NCI-H128 (cell line): ENCODE data around the gene CEP120.
"Not testable (repeated sequence)": the region's sequence is repeated elsewhere in the genome, so short reads cannot be mapped to it uniquely, and the experiment has no call there.

Experiments used
- DNase-seq: peaks from one replicate; lab custom pipeline; 2025; ENCODE audit not compliant: unreplicated experiment; lab: John Stamatoyannopoulos, UW

CEP120 gene

DNA sequence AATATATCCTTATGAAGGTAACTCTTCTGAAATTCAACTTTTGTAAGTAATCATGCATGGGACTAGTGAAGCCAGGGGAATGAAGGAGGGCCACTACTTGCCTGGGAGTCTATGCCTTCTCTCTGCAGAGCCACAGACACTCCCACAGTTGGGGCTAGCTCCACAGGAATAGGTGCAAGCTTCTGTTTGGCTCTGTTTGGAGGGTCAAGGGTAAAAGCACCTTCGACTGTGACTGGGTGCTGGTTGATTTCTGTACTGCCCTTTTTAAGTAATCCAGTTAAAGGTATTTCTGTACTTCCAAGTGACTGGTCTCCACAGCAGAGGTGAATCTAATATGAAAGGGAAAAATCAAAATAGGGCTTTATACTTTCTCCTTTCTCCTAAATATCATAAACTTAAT, 32.2 kb downstream of the CEP120 start:
- DNase-seq: no peak

DNA sequence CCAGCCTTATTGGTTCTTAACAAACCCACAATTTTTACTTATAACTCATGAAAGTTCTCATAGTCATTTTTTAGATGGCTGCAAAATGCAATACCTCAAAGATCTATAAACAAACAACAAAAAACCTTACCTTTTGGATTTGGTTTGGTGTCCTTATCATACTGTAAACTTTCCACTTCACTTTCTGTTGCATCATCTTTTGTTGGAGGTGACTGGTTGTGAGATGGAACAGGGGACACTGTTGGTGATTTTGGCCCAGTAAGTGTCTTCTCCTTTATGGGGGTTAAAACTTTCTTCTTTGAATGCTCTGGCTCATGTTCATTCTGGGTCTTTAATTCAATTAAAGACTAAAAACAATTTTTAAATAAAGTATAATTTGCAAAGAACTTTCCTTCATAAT, 33.4 kb downstream of the CEP120 start:
- DNase-seq: no peak

DNA sequence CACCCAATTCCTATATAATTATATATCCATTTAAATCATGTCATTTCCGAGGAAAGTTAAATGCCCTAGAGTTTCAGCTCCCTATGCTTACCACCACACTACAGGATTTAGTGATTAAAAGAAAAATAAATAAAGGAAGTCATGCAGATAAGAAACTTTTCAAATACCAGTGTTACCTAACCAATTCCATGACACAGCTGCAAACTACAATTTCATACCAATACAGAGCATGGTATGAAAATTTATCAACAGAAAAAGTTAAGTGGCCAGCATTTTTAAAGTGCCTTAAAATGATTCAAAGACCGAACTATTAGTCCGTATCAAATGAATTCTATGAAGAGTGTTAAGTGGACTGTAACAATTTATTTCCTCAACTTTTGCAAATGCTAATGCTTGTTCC, 35.9 kb downstream of the CEP120 start:
- DNase-seq: no peak

DNA sequence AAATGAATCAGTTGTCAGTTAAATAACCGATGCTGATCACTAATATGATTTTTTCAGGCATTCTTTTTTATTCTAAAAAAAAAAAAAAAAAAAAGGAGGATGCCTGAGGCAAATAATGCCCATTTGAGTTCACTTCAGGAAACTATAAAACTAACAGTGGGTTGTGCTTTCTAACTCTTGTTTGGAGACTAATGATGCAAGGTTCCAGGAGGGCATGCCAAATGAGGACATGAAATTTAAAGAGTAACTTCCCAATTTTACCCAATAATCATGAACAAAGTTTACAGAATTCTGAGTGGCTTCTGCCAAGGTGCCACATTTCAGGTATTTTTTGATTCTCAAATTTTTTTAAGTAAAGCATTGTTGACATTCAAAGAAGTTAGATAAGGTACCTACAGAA, 41.0 kb downstream of the CEP120 start:
- DNase-seq: no peak

DNA sequence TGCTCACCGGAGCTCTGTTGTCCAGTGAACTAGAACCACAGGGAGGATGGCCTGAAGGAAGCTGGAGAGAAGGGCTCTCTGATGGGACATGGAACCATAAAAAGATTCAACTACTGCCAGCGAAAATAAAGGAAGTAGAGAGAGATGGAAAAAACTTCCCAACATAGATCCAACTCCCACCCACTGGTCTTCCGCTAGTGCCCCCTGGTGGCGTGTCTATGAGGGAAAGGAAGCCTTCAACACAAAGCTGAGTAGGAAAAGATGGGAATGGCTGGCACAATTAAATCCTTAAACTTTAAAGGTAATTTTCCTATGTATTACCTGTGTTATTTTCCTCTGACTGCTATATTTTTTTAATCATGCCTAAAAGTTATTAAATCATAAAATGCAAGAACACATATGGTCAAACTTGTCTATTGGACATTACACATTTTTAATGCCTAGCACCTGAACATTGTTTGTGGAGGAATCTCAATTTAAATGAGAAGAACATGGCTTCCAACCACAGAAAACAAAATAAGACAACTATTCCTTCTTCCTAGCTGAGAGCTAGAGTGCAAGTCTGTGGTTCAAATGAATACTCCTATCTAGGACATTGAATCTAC, 51.5 kb downstream of the CEP120 start:
- DNase-seq: no peak

DNA sequence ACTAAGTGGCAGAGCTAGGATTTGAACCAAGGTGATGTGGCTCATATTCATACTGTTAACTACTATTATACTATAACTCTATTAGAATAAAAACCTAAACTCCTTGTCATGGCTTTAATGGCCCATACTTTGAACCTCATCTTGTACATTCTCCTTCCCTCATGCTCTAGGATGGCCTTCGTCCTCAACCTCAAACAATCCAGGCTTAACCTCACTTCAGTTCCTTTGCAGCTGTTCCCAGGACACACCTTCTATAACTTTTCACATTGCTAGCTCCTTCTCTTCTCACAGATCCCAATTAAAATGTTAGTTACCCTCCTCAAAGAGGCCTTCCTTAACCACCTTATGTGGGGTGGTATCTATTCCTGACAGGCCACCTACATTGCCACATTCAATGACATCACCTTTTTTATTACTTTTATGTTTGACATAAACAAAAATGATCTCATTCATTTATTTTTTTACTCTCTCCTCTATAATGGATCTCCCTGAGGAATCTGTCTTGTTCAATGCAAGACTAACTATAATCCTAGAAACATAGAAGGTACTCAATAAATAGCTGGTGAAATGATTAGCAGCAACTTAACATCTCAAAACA, 53.7 kb downstream of the CEP120 start:
- DNase-seq: no peak

DNA sequence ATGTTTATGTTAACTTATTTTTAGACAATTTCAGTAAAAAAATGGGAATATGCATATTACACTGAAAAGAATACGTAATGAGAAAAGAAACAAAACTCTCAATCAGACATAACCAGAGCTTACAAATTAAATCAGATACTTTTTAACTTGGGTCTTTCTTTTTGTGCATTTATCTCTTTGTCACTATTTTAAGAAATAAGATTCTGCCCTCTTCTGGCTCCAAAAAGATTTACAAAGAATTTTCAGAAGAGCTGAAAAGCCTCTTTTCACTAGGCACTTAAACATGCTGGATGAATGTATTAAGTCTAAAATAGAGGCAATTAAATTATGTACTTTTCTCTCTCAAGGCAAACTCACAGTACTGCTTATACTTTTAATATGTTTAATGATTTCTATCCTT, 55.5 kb downstream of the CEP120 start:
- DNase-seq: no peak

DNA sequence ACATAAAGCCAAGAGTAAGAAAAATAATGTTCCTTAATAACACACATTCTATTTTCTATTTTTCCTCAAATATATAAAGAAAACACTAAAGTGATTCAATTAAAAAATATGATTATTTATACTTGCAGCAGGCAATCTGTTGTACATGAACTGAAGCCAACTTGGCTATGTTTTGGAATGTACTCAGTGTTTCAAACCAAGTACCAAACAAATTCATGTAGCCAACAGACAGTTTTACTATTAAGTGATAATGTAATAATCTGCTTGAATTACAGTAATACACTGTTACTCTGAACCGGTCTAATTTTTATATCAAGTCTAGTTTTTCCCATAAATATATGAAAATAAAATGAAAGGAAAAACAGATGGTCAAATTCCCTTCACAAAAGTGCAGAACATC, 58.0 kb downstream of the CEP120 start:
- no peak for DNase-seq

DNA sequence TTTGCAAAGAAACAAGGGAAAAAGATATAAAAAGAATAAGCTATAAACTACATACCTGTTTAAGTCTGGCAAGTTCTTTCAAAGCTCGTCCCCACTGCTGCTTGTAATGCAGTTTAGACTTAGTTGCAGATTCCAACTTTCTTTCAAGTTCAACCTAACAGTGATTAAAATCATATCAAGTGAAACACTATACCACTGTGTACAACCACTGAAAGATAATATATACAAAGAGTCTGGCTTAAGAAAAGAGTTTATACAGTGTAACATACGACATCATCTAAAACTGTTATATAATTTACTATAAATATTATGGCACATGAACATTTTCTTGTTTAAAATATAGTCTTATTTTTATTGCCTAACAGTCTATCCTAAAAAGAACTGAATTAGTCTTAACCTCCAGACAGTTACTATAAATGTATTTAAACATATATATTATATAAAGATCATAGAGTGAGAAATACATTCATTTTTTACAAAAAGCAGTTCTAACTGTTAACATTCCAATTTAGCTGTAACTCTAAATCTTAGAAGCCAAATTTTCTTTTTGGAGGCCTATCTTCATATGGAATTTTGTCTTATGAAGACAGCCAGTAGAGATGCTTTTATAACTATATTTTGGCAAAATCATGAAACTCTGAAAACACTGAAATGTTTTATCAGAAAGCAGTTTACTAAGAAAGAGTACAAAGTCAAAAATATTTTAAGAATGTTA, 58.6 kb downstream of the CEP120 start:
- no peak for DNase-seq

DNA sequence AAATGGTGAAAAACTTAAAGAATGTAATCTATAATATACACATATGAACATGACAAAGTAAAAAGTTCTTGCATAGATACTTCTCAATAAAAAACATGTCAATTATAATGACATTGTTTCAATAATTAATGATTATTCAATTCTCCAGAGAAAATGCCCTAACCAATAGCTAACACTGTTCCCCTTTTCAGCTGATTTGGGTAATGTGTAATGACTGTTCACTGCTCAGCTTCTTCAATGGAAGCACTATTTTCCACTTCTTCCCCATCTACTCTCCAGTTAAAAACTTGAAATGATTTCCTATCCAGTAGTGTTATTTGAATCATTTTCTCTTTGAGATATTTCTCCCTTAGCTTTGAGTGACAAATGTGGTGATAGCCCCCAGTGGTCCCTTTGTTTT, 62.3 kb downstream of the CEP120 start:
- DNase-seq: no peak

DNA sequence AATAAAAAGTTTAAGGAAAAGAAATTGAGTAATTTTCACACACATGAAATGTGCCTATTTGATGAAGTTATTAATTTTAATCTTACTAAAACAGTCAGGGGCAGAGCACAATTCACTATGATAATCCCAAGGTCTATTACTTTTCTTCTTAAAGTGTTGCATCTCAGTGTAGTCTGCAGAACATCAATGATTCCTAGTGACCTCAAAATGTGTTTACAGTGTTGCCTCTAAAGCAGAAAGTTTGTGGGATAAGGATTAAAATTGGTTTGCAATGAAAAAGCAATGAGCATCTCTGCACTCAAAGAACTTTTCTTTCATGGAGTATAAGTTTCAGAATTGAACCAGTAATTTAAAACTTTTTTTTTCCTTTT, 63.0 kb downstream of the CEP120 start:
- DNase-seq: no peak

DNA sequence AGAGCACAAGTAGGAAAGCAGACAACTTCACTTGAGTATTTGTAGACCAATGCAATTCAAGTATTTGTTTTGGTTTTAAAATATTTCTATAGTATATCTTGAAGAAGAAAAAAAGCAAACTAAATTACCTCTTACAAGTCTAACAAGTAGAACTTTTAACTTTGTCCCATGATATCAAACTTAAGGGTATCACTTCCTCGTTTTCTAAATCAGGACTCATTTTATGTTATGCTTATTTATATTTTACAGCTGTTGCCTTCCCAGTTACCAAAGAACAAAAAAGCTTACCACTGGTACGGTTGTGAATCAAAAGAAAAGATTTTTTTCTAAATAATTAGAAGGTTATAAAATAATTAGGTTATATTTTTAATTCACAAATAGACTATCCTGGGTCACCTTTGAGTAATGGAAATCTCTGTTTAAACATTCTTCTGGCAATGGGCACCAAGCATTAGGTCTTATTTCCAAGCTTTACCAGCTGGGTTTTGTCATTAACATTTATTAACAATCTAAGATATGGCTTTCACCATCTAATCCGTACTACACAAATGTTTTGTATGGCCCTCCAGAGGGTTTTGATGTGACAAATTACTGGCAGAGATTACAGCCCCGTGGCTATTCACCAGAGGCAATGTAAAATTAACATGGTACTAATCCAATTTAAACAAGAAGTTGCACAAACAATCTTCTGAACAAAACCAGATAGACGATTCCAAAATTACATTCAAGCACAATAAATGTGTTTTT, 63.6 kb downstream of the CEP120 start:
- no peak for DNase-seq

DNA sequence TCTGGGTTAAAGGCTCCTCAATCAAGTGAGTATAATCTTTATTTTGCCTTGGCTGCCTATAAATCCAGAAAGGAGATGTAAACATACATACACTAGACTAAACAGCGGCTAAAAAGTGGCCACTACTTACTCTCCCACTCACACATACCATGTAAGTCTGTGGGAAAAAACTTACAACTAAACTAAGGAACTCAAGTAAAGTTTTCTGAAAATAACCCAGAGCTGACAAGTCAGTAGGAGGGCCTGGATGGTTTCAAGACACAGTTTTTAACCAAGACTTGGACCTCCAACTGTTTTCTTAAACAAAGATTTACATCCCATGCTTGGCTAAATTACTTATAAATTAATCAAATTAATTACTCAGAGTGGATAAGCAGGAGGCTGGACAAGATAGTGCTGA, 64.5 kb downstream of the CEP120 start:
- no peak for DNase-seq

DNA sequence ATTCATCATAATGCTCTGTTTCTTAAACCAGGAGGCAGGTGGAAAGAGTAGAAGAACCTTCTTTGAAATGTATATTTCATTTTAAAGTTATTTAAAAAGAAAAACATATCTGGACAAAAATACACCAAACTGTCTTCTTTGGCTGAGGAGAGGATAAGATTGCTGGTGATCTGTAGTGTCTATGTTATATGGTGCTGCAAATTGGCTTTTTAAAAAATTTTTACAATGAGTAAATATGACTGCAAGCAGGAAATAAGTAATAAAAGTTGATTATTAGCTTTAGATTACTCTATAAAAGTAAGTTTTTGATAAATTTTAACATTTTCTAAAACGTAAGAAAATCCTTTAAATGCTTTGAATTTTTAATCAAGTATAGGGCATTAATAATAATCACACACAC, 64.9 kb downstream of the CEP120 start:
- DNase-seq: no peak

DNA sequence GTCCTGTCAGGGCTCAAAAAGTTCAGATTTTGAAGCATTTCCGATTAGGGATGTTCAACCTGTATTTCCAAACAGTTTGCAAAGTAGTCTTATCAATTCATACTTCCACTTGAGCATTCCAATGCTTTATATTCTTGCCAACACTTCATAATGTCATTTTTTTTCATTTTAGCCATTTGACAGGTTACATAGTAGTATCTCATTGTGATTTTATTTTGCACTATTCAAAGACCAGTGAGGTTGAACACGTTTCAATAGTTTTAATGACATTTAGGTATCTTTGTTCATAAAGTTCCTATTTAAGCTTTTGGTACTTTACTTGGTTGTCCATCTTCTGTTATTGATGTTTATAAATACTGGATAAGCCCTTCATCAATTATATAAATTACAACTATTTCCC, 71.4 kb downstream of the CEP120 start:
- no peak for DNase-seq

DNA sequence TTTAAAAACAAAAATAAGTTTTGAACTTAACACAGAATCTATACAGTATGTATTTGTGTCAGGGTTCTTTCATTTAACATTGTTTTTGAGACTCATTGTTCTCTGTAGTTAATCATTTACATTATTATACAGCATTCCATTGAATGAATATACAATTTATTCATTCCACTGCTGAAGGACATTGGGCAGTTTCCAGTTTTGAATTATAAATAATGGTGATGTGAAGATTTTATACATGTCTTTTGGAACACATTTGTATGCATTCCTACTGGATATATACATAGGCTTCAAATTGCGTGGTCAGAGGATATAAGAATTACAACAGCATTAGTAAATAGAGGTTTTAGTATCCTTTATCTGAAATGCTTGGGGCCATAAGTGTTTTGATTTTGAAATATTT, 72.0 kb downstream of the CEP120 start:
- no peak for DNase-seq

DNA sequence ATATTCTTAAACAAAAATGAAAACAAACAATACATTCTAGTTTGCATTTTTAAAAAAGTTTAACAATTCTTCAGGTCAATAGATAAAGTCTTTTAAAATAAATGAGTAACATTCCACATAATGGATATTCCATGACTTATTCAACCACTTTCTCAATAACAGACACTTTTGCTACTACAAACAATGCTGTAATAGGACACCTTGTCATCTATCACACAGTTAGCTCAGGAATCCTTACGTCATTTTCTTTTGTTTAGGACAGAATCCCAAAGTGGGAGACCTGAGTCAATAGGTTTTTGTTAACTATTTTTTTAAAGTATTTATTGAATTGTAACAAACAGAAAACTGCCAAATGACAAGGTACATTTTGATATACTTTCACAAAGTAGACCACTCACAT, 72.5 kb downstream of the CEP120 start:
- no peak for DNase-seq

DNA sequence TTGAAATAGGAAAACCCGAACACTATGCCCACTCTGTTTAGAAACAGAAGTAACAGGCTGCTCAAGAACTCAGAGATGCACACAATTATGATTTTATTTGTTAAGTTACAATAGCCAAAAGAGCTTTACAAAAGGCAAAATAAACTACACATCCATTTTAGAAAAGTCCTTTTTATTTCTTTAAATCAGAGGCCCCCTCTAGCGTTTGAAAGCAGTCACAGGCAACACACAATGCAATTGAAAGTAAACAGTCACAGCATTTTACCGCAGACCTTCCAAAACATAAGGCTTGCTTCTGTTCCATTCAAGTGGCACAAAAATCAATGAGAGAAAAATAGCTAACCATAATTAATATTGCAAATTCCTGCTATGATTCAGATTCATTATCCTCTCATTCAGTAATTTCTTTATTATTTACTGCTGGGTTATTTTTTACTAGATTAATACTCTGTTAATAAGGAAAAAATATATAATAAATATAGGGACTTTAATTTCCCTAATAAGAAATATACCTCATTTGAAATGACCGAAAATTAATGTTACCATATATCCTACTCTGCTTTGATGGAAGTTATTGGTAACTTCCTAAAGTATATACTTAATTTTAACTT, 78.3 kb downstream of the CEP120 start:
- DNase-seq: no peak

DNA sequence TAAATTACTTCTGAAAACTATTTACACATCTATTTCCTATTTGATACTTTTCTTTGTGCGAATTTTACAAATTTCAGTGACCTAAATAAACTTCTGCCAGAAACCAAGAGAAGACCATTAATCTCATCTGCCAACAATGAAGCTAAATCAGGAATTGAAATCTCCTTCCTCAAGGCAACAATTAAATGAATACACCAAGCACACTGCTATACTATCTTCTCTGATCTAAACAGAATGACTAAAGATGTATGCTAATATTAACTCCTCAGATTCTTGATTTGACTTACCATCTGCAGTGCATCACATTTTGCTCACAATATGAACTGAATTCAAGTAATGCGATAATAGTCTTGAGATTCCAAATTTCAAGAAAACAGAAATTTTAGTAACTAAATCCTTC, 82.3 kb downstream of the CEP120 start:
- DNase-seq: no peak

DNA sequence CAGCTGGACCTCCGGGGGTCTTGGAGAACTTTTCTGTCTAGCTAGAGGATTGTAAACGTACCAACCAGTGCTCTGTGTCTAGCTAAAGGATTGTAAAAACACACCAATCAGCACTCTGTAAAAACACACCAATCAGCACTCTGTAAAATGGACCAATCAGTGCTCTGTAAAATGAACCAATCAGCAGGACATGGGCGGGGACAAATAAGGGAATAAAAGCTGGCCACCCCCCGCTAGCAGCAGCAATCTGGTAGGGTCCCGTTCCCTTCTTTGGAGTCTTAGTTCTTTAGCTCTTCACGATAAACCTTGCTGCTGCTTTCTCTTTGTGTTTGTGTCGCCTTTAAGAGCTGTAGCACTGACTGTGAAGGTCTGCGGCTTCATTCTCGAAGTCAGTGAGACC, 114.8 kb downstream of the CEP120 start:
- DNase-seq: not testable (repeated sequence)

DNA sequence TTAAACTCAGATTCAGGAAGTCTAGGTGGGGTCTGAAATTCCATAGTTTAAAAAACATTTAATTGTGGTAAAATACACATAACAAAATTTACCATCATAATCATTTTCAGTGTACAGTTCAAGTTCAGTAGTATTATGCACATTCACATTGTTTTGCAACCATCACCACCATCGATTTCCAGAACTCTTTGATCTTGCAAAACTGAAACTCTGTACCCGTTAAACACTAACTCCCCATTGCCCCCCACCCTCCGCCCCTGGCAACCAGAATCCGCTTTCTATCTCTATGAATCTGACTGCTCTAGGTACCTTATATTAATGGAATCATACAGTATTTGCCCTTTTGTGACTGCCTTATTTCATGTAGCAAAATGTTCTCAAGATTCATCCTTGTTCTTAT, 117.5 kb downstream of the CEP120 start:
- DNase-seq: no peak
